Brain microvascular endothelial cell (primary cell): ENCODE results near the gene TGFBR1.

ENCODE experiments used
- DNase-seq: peaks from one replicate; pipeline ENCODE4 v3.0.0-alpha.2; 2020
- H3K27ac ChIP-seq: fragments of 250-450 bp; sonication (Bioruptor Pico); 2 replicates; pipeline ENCODE4 v1.5.1; 2020; ENCODE audit warnings: mild to moderate bottlenecking, moderate library complexity
- H3K27me3 ChIP-seq: fragments of 250-450 bp; sonication (Bioruptor Pico); replicated peaks from 2 replicates; pipeline ENCODE4 v1.5.1; 2020; ENCODE audit warnings: mild to moderate bottlenecking
- H3K36me3 ChIP-seq: fragments of 250-450 bp; sonication (Bioruptor Pico); replicated peaks from 2 replicates; pipeline ENCODE4 v1.5.1; 2020; ENCODE audit warnings: mild to moderate bottlenecking
- H3K4me3 ChIP-seq: 2 replicates; pipeline ENCODE4 v1.5.1; 2011; ENCODE audit warnings: low read depth, mild to moderate bottlenecking, control low read depth, low read length, moderate library complexity
- in situ Hi-C: cut with HindIII; loops from 2 replicates; pipeline ENCODE4 v1.10.0; 2017; ENCODE audit warnings: low sequenced_read_pairs, low pct_ligation_motif_present
- TF ChIP-seq, protein P1 (sequence below): IDR thresholded peaks from 2 replicates; pipeline ENCODE4 v1.5.1; 2011; ENCODE audit warnings: low read depth, mild to moderate bottlenecking, moderate library complexity, low read length, control low read depth, inconsistent platforms; ENCODE audit errors: missing control alignments

TGFBR1 gene

DNA sequence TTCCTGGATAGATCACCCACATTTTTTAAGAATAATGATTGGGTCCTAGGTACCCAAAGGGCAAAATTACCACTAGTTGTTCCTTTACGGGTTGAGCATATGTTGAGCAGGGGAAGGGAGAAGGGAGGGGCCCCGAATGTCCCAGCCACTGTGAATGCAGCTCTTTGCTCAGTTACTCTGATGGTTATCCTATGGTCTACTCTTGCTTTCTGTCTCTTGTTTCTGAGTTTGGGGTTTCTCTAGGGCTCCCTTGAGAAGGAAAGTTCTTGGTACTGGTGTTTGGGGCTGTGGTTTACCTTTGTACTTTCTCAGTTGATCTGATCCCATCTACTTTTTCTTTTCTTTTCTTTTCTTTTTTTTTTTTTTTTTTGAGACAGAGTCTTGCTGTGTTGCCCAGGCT, 61.2 kb downstream of the TGFBR1 start:
- Histone ChIP-seq H3K27me3 (no peaks in the 10 kb centered on the region), H3K4me3 (no peak overlapping the region), H3K27ac (no peak overlapping the region), H3K36me3 (no peaks in the 10 kb centered on the region)
- in situ Hi-C loops = no loop called here
- TF ChIP-seq, protein P1, sequence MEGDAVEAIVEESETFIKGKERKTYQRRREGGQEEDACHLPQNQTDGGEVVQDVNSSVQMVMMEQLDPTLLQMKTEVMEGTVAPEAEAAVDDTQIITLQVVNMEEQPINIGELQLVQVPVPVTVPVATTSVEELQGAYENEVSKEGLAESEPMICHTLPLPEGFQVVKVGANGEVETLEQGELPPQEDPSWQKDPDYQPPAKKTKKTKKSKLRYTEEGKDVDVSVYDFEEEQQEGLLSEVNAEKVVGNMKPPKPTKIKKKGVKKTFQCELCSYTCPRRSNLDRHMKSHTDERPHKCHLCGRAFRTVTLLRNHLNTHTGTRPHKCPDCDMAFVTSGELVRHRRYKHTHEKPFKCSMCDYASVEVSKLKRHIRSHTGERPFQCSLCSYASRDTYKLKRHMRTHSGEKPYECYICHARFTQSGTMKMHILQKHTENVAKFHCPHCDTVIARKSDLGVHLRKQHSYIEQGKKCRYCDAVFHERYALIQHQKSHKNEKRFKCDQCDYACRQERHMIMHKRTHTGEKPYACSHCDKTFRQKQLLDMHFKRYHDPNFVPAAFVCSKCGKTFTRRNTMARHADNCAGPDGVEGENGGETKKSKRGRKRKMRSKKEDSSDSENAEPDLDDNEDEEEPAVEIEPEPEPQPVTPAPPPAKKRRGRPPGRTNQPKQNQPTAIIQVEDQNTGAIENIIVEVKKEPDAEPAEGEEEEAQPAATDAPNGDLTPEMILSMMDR = no peak
- DNase-seq = no peak

DNA sequence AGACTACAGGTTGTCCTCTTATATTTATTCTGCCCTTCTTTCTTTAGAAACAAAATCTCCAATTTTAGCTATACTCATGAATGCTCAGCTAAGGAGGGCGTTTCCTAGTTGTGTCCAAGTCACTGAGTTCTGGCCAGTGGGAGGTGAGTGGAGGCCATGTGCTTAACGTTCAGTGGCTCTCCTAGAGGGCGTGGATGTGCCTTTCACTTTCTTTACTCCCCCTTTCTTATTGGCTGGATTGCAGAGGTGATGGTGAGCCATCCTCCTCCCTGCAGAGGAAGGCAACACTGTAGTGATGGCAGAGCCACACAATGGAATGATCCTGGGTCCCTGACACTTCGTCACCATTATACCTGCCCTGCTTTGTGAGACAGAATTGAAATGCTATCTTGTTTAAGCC, 62.2 kb downstream of the TGFBR1 start:
- no peak overlapping the region for H3K4me3 ChIP-seq
- no peak for DNase-seq
- TF ChIP-seq, protein P1 = no peak
- H3K36me3 ChIP-seq = no peaks in the 10 kb centered on the region
- H3K27ac ChIP-seq = no peak overlapping the region
- no peaks in the 10 kb centered on the region for H3K27me3 ChIP-seq
- in situ Hi-C loops = no loop called here

DNA sequence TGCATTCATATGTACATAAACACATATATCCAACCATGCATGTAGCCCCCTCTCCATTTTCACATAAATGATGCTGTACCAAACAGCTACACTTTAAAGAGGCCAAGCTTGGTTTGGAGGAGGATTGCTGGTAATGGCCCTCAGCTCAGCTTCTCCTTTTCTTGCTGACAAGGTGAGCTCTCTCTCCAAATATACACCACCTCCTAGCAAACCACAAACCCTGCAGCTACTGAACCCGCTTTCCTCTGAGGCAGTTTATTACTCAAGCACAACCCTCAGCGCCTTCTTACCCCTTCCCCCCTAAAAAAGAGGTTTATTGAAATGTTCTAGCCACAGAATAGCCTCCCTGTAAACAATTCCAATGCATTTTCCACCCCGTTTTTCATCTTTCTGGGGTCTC, 62.8 kb downstream of the TGFBR1 start:
- no peak for DNase-seq
- Histone ChIP-seq H3K4me3 (no peak overlapping the region), H3K27ac (no peak overlapping the region), H3K36me3 (no peaks in the 10 kb centered on the region), H3K27me3 (no peaks in the 10 kb centered on the region)
- TF ChIP-seq, protein P1 = no peak
- in situ Hi-C loops = no loop called here

DNA sequence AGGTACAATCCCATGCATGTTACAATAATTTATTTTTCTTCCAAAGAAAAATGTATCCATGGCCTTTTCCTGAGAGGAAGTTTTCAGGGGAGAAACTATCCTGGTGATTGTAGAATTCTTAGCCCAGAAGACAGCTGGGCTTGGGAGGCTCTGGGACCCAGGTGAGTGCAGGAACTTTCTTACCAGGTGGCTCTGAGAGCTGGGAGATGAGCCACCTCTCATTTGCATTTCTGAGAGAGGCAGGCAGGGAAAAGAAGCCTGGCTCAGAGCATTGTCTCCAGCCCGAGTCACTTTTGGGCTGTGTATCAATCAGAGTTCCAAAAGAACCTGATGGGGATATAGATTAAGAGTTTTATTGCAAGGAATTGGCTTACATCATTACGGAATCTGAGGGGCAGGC, 64.2 kb downstream of the TGFBR1 start:
- no peak overlapping the region for H3K27ac ChIP-seq
- no peaks in the 10 kb centered on the region for H3K36me3 ChIP-seq
- H3K27me3 ChIP-seq = no peaks in the 10 kb centered on the region
- TF ChIP-seq, protein P1 = no peak
- in situ Hi-C loops = no loop called here
- no peak overlapping the region for H3K4me3 ChIP-seq
- DNase-seq = no peak

DNA sequence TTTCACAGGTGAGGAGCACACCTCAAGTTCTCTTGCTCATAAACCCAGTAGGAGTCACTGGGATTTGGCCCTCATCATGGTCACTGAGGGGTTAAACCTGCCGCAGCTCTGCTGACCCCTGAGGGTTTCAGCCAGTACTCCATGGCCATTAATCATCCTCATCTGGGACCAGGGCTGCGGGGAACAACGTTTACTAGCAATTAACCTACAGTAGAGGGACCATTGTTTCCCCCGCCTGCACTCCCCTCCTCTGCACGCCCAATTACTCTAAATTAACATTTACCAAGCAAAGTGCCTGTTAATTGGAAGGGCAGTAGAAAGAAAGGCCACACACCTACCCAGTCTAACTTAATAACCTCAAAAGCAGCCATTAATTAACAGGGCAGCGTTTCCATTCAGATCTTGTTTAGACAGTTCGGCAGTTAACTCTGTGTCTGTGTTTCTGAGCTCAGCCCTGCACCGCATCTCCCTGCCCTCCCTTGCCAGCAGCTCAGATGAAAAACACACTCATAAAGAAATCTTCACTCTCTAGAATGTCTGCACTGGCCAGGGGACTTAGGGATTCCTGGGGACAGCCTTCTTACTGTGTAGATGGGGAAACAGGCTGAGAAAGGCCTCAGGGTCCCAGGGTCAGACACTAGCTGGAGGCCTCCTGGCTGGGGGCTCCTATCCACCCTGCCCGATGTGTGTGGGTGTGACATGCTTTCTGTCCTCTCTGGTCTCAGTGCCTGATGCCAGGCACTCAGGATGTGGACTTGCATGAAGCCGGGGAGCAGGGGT, 65.3 kb downstream of the TGFBR1 start:
- no peaks in the 10 kb centered on the region for H3K27me3 ChIP-seq
- in situ Hi-C loops = no loop called here
- no peak overlapping the region for H3K27ac ChIP-seq
- H3K4me3 ChIP-seq = no peak overlapping the region
- DNase-seq = no peak
- H3K36me3 ChIP-seq = no peaks in the 10 kb centered on the region
- TF ChIP-seq, protein P1 = peak; percentile 58
